Fibroblast of peridontal ligament (primary cell): ENCODE measurements around the gene PANX1.

Experiments used
- DNase-seq: peaks from one replicate; pipeline ENCODE4 v3.0.0-alpha.2; 2010; ENCODE audit errors: extremely low read depth

Gene PANX1

GRCh38 chr11:94185416-94186084 is 56.9 kb downstream of the PANX1 start:
- peak; percentile 91 for DNase-seq

GRCh38 chr11:94186342-94187203 is 57.9 kb downstream of the PANX1 start:
- no peak for DNase-seq

- peak; percentile 88 for DNase-seq
Observed at GRCh38 chr11:94193288-94193687, 64.6 kb downstream of the PANX1 start.

- DNase-seq: no peak
Observed at GRCh38 chr11:94194712-94195111, 66.1 kb downstream of the PANX1 start.

GRCh38 chr11:94196363-94196762 is 67.7 kb downstream of the PANX1 start:
- DNase-seq: peak; percentile 35

- DNase-seq: no peak
Observed at GRCh38 chr11:94198718-94199117, 70.1 kb downstream of the PANX1 start.

GRCh38 chr11:94199136-94200130 is 70.8 kb downstream of the PANX1 start:
- DNase-seq: peak; percentile 62

- peak; percentile 87 for DNase-seq
Observed at GRCh38 chr11:94201004-94201465, 72.4 kb downstream of the PANX1 start.

GRCh38 chr11:94203070-94203469 is 74.4 kb downstream of the PANX1 start:
- no peak for DNase-seq

GRCh38 chr11:94211261-94211830 is 82.7 kb downstream of the PANX1 start:
- no peak for DNase-seq

- no peak for DNase-seq
Observed at GRCh38 chr11:94212898-94213297, 84.3 kb downstream of the PANX1 start.

- no peak for DNase-seq
Observed at GRCh38 chr11:94217705-94218104, 89.1 kb downstream of the PANX1 start.

- no peak for DNase-seq
Observed at GRCh38 chr11:94218372-94218771, 89.7 kb downstream of the PANX1 start.

- DNase-seq: no peak
Observed at GRCh38 chr11:94219771-94220170, 91.1 kb downstream of the PANX1 start.

- peak; percentile 34 for DNase-seq
Observed at GRCh38 chr11:94224078-94224477, 95.4 kb downstream of the PANX1 start.
